Glutamatergic neuron (in vitro differentiated cells): Measurements from ENCODE around the gene SYNC. TPM values are rescaled to one million over a fixed set of nuclear protein-coding genes. Genes with fewer than 3 reads are reported as not detected.

Experiments used
- DNase-seq: peaks from one replicate; pipeline ENCODE4 v3.0.0; 2022
- H3K27ac Mint-ChIP-seq: one replicate; pipeline ENCODE4 v1.8.0; 2020; ENCODE audit warnings: mild to moderate bottlenecking, mixed read lengths, inconsistent platforms; ENCODE audit not compliant: unreplicated experiment
- H3K27me3 Mint-ChIP-seq: one replicate; pipeline ENCODE4 v1.8.0; 2020; ENCODE audit warnings: mild to moderate bottlenecking, moderate library complexity, mixed read lengths, inconsistent platforms; ENCODE audit not compliant: unreplicated experiment
- H3K36me3 Mint-ChIP-seq: one replicate; pipeline ENCODE4 v1.8.0; 2020; ENCODE audit warnings: mild to moderate bottlenecking, mixed read lengths, inconsistent platforms; ENCODE audit not compliant: unreplicated experiment
- H3K4me1 Mint-ChIP-seq: one replicate; pipeline ENCODE4 v1.8.0; 2020; ENCODE audit warnings: mild to moderate bottlenecking, low read depth, mixed read lengths, inconsistent platforms; ENCODE audit not compliant: unreplicated experiment
- H3K4me3 Mint-ChIP-seq: one replicate; pipeline ENCODE4 v1.8.0; 2020; ENCODE audit warnings: mild to moderate bottlenecking, mixed read lengths, inconsistent platforms; ENCODE audit not compliant: unreplicated experiment
- H3K9me3 Mint-ChIP-seq: one replicate; pipeline ENCODE4 v1.8.0; 2020; ENCODE audit warnings: mild to moderate bottlenecking, moderate library complexity, mixed read lengths, inconsistent platforms; ENCODE audit not compliant: unreplicated experiment
- total RNA-seq: library from RNA; stranded (reverse); fragmentation: NEBNext Ultra II Directional; extraction: Animal tissue kit (Norgen Biotek cat#: 25700); gene quantifications from one replicate; pipeline ENCODE4 v1.2.1, GENCODE V29; 2021; ENCODE audit not compliant: unreplicated experiment
- TF ChIP-seq, protein P1 (sequence below): fragments of 200-600 bp; sonication (generic); IDR thresholded peaks from one replicate; pipeline ENCODE4 v1.5.0; 2021; ENCODE audit not compliant: partially characterized antibody, unreplicated experiment

The SYNC gene
- total RNA-seq, 1 donor from 2014 or later = 1.1 TPM

DNA sequence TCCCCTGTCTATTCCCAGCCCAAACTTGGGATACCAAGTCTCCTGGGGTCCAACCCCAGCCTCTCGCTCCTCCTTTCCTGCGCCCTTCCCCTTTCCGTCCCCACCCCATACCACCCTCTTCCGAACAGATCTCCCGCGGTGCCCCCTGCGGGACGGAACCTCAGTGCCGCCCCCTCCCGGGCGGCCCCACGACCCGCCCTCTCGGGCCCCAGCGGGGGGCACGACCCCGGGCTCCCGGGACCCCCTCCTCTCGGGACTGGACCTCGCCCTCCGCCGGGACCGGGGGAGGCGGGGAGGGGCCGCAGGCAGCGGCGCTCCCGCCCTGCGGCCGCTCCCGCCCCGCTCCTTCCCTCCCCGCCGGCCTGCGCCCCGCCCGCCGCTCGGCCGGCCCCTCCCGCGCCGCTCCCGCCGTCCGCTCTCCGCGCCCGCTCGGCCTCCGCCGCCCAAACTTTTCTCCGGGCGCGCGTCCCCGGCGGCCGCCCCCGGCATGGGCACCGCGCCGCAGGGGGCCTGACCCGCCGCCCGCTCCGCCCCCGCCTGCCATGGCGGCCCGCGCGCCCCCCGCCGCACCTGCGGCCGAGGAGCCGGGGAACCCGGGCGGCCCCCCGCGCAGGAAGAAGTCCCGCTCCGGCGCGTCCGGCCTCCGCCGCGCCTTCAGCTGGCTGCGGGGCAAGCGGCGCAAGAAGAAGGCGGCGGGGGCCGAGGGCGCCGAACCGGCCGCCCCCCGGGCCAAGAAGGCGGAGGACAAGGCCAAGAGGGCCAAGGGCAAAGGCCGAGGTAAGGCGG is 39.0 kb upstream of the SYNC start:
- H3K27me3 Mint-ChIP-seq = peaks cover 9% of the 10 kb centered on the region

DNA sequence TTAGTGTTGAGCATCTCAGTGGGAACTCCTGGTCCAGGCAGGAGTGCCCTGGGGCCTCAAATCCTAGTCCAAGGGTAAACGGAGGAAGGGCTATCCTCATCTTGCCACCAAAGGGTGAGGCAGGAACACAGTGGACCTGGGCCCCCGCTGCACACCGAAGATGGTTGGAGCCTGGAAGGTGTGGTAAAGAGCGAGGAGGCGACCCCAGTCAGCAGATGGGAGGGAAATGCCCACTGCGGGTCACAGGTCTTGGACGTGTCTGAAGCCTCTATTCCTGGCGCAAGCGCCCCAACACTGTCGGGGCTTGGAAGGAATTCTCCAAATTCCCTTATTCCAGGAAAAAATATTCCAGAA is 38.5 kb upstream of the SYNC start:
- DNase-seq = no peak
- H3K27me3 Mint-ChIP-seq = peaks cover 7% of the 10 kb centered on the region

More for the DNA sequence above, 39.0 kb upstream of the SYNC start:
- DNase-seq = no peak
- Mint-ChIP-seq H3K36me3 (no peaks in the 10 kb centered on the region), H3K9me3 (peaks cover 4% of the 10 kb centered on the region), H3K4me1 (no peaks in the 10 kb centered on the region), H3K27ac (no peak overlapping the region), H3K4me3 (peak overlapping the region; percentile 83)
- TF ChIP-seq, protein P1, sequence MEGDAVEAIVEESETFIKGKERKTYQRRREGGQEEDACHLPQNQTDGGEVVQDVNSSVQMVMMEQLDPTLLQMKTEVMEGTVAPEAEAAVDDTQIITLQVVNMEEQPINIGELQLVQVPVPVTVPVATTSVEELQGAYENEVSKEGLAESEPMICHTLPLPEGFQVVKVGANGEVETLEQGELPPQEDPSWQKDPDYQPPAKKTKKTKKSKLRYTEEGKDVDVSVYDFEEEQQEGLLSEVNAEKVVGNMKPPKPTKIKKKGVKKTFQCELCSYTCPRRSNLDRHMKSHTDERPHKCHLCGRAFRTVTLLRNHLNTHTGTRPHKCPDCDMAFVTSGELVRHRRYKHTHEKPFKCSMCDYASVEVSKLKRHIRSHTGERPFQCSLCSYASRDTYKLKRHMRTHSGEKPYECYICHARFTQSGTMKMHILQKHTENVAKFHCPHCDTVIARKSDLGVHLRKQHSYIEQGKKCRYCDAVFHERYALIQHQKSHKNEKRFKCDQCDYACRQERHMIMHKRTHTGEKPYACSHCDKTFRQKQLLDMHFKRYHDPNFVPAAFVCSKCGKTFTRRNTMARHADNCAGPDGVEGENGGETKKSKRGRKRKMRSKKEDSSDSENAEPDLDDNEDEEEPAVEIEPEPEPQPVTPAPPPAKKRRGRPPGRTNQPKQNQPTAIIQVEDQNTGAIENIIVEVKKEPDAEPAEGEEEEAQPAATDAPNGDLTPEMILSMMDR = peak; percentile 21

DNA sequence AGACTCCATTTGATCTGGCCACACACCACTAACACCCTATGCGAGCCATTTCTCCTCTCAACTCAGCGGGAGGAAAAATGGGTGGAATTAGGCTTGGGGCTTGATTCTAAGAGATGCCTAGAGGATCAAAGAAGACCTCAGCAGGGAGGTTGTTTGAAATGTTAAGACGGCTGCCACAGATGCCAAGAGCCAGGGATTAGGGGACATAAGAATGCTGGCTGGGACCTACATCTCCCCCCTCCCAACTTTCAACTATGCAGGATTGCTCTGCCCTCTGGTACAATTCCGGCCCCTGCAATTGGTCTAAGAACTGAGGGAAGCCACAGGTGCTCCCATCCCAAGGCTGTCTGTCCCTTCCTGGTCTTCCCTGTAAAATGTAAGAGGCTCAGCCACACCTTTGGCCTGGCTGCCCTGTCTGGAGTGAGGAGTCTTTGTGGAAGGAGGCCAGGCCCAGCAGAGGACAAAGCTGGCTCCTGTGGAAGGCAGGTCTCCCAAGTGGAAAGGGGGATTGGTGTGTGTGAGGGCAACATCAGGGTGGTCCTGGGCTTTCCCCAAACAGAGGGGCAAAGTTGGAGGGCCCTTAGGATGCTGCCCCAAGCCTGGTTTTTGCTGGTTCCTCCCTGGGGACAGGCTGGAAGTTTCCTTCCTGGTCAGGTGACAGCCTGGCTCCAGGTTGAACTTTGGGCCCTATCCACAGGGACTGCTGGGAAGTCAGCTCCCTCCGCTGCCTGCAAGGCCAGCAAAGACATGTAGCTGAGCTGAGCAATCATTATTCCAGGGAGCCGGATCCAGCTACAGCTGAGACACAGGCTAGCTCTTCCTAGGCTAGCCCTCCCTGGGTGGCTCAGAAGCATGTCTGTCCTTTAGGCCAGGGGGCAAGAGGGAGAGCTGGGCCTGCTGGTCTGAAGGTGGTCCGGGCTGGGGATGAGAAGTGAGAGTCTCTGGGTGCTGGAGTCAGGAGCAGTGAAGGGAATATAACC is 34.5 kb upstream of the SYNC start:
- Mint-ChIP-seq H3K4me3 (no peak overlapping the region), H3K27ac (no peak overlapping the region)

More for the DNA sequence above, 38.5 kb upstream of the SYNC start:
- Mint-ChIP-seq H3K27ac (no peak overlapping the region), H3K4me3 (peak overlapping the region; percentile 83), H3K36me3 (no peaks in the 10 kb centered on the region), H3K4me1 (no peaks in the 10 kb centered on the region), H3K9me3 (peaks cover 5% of the 10 kb centered on the region)
- TF ChIP-seq, protein P1 = no peak

DNA sequence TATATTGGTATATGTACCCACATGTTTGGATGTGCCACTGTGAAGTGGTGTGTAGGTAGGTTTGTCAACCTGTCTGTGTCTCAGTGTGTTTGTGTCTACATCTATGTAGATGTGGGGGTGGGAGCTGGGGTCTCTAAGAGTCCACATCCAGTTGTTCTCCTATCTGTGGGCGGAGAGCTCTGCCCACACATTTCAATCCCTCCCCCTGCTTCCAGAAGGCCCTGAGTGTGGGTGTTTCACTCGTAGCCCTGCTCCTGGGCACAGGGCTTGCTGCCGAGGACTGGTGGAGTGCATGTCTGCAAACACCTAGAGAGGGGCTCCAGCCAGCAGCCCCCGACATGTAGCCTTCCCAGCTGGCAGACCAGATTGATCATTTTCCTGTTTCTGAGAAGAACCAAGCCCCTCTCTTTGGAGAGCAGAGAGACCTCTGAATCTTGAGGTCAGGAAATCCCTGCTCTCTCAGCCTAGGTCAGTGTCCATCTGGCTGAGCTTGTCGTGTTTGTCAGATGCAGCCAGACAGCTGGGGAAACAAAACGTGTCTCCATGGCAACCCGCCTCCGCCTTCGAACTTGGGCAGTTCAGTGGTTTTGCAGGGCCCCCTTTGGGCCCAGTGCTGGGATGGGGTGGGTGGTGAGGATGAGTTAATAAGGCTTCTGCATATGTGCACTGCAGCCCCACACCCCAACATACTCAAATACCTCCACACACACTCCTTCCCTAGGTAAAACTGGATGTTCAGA is 31.2 kb upstream of the SYNC start:
- Mint-ChIP-seq H3K9me3 (peaks cover 4% of the 10 kb centered on the region), H3K36me3 (no peaks in the 10 kb centered on the region), H3K27me3 (peaks cover 9% of the 10 kb centered on the region), H3K27ac (peak overlapping the region; percentile 97), H3K4me3 (peak overlapping the region; percentile 74), H3K4me1 (peaks cover 21% of the 10 kb centered on the region)
- DNase-seq = peak; percentile 81
- TF ChIP-seq, protein P1 = no peak

More for the DNA sequence above, 34.5 kb upstream of the SYNC start:
- H3K27me3 Mint-ChIP-seq = peaks cover 9% of the 10 kb centered on the region
- no peaks in the 10 kb centered on the region for H3K36me3 Mint-ChIP-seq
- H3K9me3 Mint-ChIP-seq = peaks cover 4% of the 10 kb centered on the region
- DNase-seq = no peak
- TF ChIP-seq, protein P1 = no peak
- peaks cover 9% of the 10 kb centered on the region for H3K4me1 Mint-ChIP-seq
